ENCODE data around the gene EGLN3.

The EGLN3 gene

DNA sequence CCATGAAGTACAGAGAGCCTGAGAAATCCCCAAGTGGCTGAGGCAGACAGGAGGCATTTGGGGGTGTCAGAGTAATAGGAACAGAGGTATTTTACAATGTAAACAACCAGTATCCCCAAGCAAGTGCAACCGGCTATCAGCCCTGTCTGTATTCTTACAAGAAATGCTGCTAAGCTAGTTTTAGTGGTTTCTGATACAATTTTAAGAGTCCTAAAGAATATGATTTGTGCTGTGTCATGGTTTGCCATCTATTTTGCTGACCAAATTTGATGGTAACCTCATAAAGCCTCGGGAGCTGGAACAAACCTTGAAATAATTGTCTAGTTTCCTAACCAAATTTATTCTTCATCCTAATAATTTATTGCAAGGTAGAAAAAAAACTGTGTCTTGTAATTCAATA is 46.7 kb upstream of the EGLN3 start:
- Histone ChIP-seq H3K4me2 (ENCODE audit: low read depth, low read length, poor library complexity, severe bottlenecking) (no peak overlapping the region), H3K27ac (ENCODE audit: low read depth, low read length) (no peak overlapping the region), H3F3A (ENCODE audit: insufficient read depth) (no peaks in the 10 kb centered on the region), H2AFZ (ENCODE audit: low read depth, low read length, severe bottlenecking) (no peak overlapping the region), H3K4me3 (ENCODE audit: insufficient read depth, low read length, poor library complexity, severe bottlenecking) (no peak overlapping the region), H3K9ac (ENCODE audit: low read length) (no peak overlapping the region), H3K27me3 (ENCODE audit: low read length) (no peaks in the 10 kb centered on the region), H3K9me3 (ENCODE audit: insufficient read depth, low read length) (no peaks in the 10 kb centered on the region), H3K79me2 (ENCODE audit: insufficient read depth, low read length) (no peaks in the 10 kb centered on the region), H3K9me2 (replicated peaks; ENCODE audit: insufficient read depth, low read length) (no peaks in the 10 kb centered on the region), H3K36me3 (ENCODE audit: low read length) (no peaks in the 10 kb centered on the region), H4K20me1 (ENCODE audit: low read depth, low read length) (no peaks in the 10 kb centered on the region)
- no peak for TF ChIP-seq EZH2phosphoT487 (conservative IDR thresholded peaks at IDR 0.05; ENCODE audit: low read length)
- TF ChIP-seq CTCF (IDR thresholded peaks at IDR 0.05; ENCODE audit: insufficient read depth, low read length, poor library complexity, severe bottlenecking) = no peak

DNA sequence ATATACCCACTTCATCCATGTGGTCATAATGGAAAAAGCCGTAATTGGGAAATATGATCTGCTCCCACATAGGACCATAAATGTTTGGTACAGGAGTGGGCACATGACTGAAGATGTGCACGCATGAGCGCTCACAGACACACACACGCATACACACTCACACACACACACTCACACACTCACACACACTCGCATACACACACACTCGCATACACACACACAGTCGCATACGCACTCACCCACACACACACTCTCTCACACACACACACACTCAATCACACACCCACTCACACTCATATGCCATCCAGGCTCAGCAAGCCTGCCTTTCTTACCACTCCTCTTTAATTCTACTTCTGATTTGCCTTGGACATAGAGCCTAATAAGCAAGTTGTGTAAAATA is 45.6 kb upstream of the EGLN3 start:
- Histone ChIP-seq H3K9me2 (replicated peaks; ENCODE audit: insufficient read depth, low read length) (no peaks in the 10 kb centered on the region), H3K4me3 (ENCODE audit: insufficient read depth, low read length, poor library complexity, severe bottlenecking) (no peak overlapping the region), H3K79me2 (ENCODE audit: insufficient read depth, low read length) (no peaks in the 10 kb centered on the region), H3K9me3 (ENCODE audit: insufficient read depth, low read length) (no peaks in the 10 kb centered on the region), H4K20me1 (ENCODE audit: low read depth, low read length) (no peaks in the 10 kb centered on the region), H3K27ac (ENCODE audit: low read depth, low read length) (no peak overlapping the region), H3K36me3 (ENCODE audit: low read length) (no peaks in the 10 kb centered on the region), H3K4me2 (ENCODE audit: low read depth, low read length, poor library complexity, severe bottlenecking) (no peak overlapping the region), H3K27me3 (ENCODE audit: low read length) (no peaks in the 10 kb centered on the region), H3F3A (ENCODE audit: insufficient read depth) (no peaks in the 10 kb centered on the region), H3K9ac (ENCODE audit: low read length) (no peak overlapping the region), H2AFZ (ENCODE audit: low read depth, low read length, severe bottlenecking) (no peak overlapping the region)
- TF ChIP-seq CTCF (IDR thresholded peaks at IDR 0.05; ENCODE audit: insufficient read depth, low read length, poor library complexity, severe bottlenecking) (no peak), EZH2phosphoT487 (conservative IDR thresholded peaks at IDR 0.05; ENCODE audit: low read length) (no peak)

GRCh38 chr14:33993246-33993645 is 42.4 kb upstream of the EGLN3 start:
- Histone ChIP-seq H3K36me3 (ENCODE audit: low read length) (no peaks in the 10 kb centered on the region), H3K9me3 (ENCODE audit: insufficient read depth, low read length) (no peaks in the 10 kb centered on the region), H3K4me3 (ENCODE audit: insufficient read depth, low read length, poor library complexity, severe bottlenecking) (no peak overlapping the region), H3K27me3 (ENCODE audit: low read length) (no peaks in the 10 kb centered on the region), H3K9ac (ENCODE audit: low read length) (no peak overlapping the region), H3K27ac (ENCODE audit: low read depth, low read length) (no peak overlapping the region), H4K20me1 (ENCODE audit: low read depth, low read length) (no peaks in the 10 kb centered on the region), H3F3A (ENCODE audit: insufficient read depth) (no peaks in the 10 kb centered on the region), H2AFZ (ENCODE audit: low read depth, low read length, severe bottlenecking) (no peak overlapping the region), H3K9me2 (replicated peaks; ENCODE audit: insufficient read depth, low read length) (no peaks in the 10 kb centered on the region), H3K79me2 (ENCODE audit: insufficient read depth, low read length) (no peaks in the 10 kb centered on the region), H3K4me2 (ENCODE audit: low read depth, low read length, poor library complexity, severe bottlenecking) (no peak overlapping the region)
- TF ChIP-seq EZH2phosphoT487 (conservative IDR thresholded peaks at IDR 0.05; ENCODE audit: low read length) (no peak), CTCF (IDR thresholded peaks at IDR 0.05; ENCODE audit: insufficient read depth, low read length, poor library complexity, severe bottlenecking) (no peak)

All from SU-DHL-6 (cell line).